T follicular helper cell (primary cell): ENCODE data around the gene LYSET.
"Not testable (repeated sequence)": the region's sequence is repeated elsewhere in the genome, so short reads cannot be mapped to it uniquely, and the experiment has no call there.

Experiments used
- DNase-seq: peaks from one replicate; pipeline ENCODE4 v3.0.0-alpha.2; 2020; ENCODE audit warnings: low read depth
- total RNA-seq, 2 experiments: gene quantifications; one replicate each; lab custom pipeline; 2026; lab: John Stamatoyannopoulos, UW

Gene LYSET
- total RNA-seq, result 5.3 to 5.4 reads per million in 2 experiments

DNA sequence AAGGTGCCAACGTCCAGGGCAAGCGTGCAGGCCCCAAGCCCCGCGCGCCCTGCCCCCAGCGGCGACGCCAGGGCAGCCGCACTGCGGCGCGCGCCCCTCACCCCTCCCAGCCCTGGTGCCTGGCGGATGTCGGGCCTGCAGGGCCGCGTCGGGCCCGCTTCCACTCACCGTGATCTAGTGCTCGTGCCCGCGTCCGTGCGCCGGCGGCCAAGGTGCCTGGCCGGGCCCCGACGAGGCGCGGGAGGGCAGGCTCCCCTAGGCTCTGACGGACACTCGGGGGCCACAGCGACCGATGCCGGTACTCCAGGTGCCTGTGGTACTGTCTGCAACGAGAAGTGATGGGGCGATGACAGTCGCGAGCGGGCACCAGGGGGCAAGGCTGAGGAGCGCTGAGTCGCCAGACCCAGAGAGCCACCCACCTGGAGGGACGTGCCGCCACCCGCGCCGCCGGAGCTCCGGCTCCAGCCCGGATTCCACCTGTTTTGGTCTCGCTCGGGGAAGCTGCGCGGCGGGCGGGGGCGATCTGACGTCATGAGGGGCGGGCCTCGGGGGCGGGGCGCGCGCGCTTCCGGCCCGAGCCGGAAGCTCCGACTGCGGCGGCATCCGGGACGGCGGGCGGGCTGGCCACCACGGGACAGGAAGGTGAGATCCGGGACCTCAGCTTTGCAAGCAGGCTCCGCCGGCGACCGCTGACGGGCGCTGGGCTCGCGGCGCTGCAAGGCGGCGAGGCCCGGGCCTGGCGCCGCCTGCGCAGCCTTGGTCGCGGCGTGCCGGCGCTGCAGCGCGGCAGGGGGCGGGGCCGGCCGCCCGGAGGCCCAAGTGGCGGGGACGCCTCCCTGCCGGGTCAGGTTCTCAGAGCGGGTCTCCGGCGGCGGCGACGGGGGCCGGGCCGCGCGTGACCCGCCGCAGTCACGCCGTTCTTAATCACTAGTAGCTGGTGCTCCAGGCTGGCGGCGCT is at the start of gene LYSET, which contains the start of gene MOAP1:
Gene LYSET, plus strand, starts transcription at position 927 of the 958 bp plus-strand sequence. CDS start 89 bp downstream, outside the sequence.
Gene MOAP1, minus strand, starts transcription at position 507 of the 958 bp plus-strand sequence. CDS start 655 bp downstream, outside the sequence.
- DNase-seq, result peak; percentile 85

GRCh38 chr14:93135399-93135798 is 49.7 kb upstream of the LYSET start:
- DNase-seq, result no peak

- no peak for DNase-seq
These were observed 49.1 kb upstream of the LYSET start for GRCh38 chr14:93136009-93136408.

- DNase-seq, result not testable (repeated sequence)
These were observed 48.6 kb upstream of the LYSET start for GRCh38 chr14:93136508-93136907.

- no peak for DNase-seq
These were observed 47.3 kb upstream of the LYSET start for GRCh38 chr14:93137864-93138263.

- no peak for DNase-seq
These were observed 42.1 kb upstream of the LYSET start for GRCh38 chr14:93142854-93143652.

- no peak for DNase-seq
These were observed 39.0 kb upstream of the LYSET start for GRCh38 chr14:93146119-93146518.

- DNase-seq, result no peak
These were observed 36.1 kb upstream of the LYSET start for GRCh38 chr14:93148979-93149378.

DNA sequence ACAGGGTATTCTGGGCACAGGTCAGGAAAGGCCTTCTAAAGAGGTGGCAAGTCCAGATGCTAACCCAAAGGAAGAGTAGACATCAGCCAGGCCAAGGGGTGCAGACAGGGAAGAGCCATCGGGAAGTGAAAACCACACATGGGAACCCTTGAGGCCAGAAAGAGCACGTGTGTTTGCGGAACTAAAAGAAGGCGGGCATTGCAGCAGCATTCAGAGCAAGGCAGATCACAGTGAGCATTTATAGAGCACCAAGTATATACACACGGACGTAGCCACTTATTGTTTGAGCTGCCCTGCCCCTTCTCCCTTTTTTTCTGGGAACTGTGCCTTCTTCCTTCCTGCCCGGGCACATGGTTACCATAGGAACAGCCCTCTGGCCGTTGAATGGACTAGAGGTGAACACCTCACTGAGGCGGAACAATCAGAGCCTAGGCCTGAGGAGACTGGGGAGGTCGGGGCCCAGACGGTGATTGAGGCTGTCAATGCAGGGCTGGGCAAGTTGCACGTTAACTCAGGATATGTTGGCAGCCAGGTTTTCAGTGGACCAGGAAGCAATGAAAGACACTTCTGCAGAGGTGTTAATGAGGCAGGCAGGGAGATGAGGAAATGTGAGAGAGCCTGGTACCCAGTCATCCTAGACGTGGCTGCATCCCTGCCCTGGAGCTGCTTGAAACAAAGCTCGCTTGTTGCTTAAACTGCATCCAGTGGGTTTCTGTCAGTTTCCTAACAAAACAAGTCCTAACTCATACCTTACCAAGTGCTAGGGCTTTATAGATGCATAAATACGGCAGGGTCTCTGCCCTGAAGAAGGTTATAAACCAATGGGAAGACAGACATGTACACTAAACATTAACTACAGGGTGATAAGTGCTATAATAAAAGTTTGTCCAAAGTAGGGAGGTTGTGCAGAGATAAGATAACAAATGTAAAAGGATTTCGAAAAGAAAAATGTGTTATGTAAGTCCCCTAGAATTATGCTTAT is 34.6 kb upstream of the LYSET start:
- DNase-seq, result no peak

DNA sequence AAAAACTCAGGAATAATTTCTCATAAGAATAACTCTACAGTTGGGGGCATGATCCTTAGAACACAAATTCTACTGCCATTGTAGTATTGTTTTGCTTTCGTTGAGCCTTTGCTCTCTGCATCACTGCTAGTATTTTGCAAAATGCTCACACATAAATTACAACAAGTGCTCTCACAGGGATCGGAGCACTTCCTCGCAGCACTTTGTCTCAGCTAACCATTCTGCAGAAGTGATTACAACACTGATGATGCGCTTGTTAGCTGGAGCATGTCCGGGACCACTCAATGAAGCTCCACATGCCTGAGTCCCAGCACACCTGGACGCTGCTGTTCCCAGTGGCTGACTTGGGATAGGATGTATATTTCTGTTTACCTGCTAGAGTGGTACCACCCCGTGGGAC is 32.0 kb upstream of the LYSET start:
- DNase-seq, result no peak

DNA sequence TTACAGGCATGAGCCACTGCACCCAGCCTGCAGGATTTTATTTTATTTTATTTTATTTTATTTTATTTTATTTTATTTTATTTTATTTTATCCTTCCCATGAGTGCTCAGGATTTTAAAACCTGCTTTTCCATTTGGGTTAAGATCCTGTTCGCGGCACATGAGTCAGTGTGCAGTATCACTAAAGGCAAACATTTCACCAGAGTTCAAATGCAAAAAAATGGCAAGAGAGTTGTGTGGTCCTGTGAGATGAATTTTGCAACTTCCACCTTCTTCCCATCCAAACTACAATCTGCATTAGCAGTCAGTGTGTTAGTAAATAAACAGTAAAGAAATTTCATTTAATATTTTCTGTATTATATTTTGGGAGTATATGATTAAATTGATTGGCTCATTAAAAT is 29.4 kb upstream of the LYSET start:
- no peak for DNase-seq

DNA sequence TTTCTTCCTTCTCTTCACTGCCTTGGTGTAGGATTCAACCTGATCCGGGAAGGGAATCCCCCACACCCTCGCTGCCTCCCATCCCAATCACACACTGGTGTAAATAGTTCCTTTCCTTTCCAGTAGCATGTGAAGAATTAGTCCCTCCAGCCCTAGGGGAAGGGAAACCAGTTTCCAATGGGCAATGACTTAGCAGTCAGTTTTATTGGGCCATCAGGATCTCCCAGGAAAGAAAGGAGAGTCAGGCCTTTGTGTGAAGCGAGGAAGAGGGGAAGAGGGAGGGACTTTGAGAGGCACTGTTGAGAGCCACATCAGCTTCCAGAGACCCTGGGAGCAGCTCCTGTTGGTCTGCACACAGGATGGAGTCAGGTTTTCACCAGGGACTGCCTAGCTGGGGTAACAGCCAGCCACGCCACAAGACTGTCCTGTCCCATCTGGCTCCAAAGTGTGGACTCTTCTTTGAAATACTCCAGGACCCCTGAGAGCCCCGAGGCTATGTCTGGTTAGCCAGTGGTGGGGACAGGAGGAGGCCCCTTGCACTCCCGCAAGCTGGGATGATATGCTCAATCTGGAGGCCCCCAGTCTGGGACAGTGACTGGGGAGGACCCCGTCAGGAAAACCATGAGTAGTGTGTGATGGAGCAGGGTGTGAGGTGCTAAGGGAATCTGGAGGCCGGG is 28.3 kb upstream of the LYSET start:
- DNase-seq, result no peak

DNA sequence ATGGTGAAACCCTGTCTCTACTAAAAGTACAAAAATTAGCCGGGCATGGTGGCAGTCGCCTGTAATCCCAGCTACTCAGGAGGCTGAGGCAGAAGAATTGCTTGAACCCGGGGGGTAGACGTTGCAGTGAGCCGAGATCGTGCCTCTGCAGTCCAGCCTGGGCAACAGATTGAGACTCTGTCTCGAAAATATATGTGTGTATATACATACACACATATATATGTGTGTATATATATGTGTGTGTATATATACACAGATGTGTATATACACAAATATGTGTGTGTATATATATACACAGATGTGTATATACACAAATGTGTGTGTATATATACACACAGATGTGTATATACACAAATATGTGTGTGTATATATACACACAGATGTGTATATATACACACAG is 26.8 kb upstream of the LYSET start:
- not testable (repeated sequence) for DNase-seq

DNA sequence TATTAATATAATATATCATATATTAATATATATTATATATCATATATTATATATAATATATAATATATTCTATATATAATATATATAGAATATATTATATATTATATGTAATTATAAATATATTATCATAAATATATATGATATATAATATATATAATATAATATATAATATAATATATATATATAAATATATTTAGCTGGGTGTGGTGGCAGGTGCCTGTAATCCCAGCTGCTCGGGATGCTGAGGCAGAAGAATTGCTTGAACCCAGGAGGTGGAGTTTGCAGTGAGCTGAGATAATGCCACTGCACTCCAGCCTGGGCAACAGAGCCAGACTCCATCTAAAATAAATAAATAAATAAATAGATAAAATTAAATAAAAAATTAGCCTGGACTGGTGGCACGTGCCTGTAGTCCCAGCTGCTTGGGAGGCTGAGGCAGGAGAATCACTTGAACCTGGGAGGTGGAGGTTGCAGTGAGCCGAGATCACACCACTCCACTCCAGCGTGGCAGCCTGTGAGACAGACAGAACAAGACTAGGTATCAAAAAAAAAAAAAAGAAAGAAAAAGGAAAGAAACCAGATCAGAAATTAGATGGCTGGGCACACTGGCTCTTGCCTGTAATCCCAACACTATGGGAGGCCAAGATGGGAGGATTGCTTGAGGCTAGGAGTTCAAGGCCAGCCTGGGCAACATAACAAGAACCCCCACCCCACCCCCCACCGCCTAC is 25.3 kb upstream of the LYSET start:
- DNase-seq, result not testable (repeated sequence)

DNA sequence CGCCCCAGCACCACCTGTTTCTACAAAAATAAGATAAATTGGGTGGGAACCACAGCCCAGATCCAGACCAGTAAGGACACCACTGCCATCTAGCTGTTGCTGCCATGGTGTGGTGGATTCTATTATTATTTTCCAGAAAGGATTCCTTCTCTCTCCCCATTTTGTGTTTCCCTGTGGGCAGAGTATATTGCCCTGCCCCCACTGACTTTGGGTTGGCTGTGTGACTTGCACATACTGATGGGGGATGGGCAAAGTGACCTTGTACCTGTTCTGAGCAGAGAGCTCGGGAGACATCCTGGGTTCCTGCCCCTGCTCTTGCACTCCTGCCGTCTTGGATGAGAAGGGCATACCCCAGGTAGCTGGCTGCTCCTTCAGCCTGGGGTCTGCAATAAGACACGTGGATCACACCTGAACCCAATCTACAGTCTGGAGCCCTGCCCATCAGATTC is 24.7 kb upstream of the LYSET start:
- no peak for DNase-seq

GRCh38 chr14:93161411-93161940 is 23.6 kb upstream of the LYSET start:
- DNase-seq, result no peak

DNA sequence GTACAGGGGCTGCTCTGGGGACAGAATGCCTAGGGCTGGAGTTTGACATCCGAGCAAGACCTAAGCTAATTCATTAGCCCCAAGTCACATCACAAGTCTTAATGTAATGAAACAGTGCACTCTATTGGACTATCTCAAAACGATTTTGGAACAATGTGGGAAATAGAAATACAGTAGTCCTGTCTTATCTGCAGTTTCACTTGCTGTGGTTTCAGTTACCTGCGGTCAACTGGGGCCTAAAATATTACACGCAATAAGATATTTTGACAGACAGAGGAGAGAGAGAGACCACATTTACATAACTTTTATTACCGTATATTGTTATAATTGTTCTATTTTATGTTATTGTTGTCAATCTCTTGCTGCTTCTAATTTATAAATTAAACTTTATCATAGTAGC is 21.6 kb upstream of the LYSET start:
- DNase-seq, result no peak

- DNase-seq, result not testable (repeated sequence)
These were observed 19.5 kb upstream of the LYSET start for GRCh38 chr14:93165271-93166265.
